Glutamatergic neuron (in vitro differentiated cells): ENCODE measurements around the gene TMEM184C. TPM values are rescaled to one million over a fixed set of nuclear protein-coding genes. Genes with fewer than 3 reads are reported as not detected.

Experiments used
- DNase-seq: peaks from one replicate; pipeline ENCODE4 v3.0.0; 2022
- H3K27ac Mint-ChIP-seq: one replicate; pipeline ENCODE4 v1.8.0; 2020; ENCODE audit warnings: mild to moderate bottlenecking, mixed read lengths, inconsistent platforms; ENCODE audit not compliant: unreplicated experiment
- H3K27me3 Mint-ChIP-seq: one replicate; pipeline ENCODE4 v1.8.0; 2020; ENCODE audit warnings: mild to moderate bottlenecking, moderate library complexity, mixed read lengths, inconsistent platforms; ENCODE audit not compliant: unreplicated experiment
- H3K36me3 Mint-ChIP-seq: one replicate; pipeline ENCODE4 v1.8.0; 2020; ENCODE audit warnings: mild to moderate bottlenecking, mixed read lengths, inconsistent platforms; ENCODE audit not compliant: unreplicated experiment
- H3K4me1 Mint-ChIP-seq: one replicate; pipeline ENCODE4 v1.8.0; 2020; ENCODE audit warnings: mild to moderate bottlenecking, low read depth, mixed read lengths, inconsistent platforms; ENCODE audit not compliant: unreplicated experiment
- H3K4me3 Mint-ChIP-seq: one replicate; pipeline ENCODE4 v1.8.0; 2020; ENCODE audit warnings: mild to moderate bottlenecking, mixed read lengths, inconsistent platforms; ENCODE audit not compliant: unreplicated experiment
- H3K9me3 Mint-ChIP-seq: one replicate; pipeline ENCODE4 v1.8.0; 2020; ENCODE audit warnings: mild to moderate bottlenecking, moderate library complexity, mixed read lengths, inconsistent platforms; ENCODE audit not compliant: unreplicated experiment
- CTCF ChIP-seq: fragments of 200-600 bp; sonication (generic); IDR thresholded peaks from one replicate; pipeline ENCODE4 v1.5.0; 2021; ENCODE audit not compliant: partially characterized antibody, unreplicated experiment
- total RNA-seq: library from RNA; stranded (reverse); fragmentation: NEBNext Ultra II Directional; extraction: Animal tissue kit (Norgen Biotek cat#: 25700); gene quantifications from one replicate; pipeline ENCODE4 v1.2.1, GENCODE V29; 2021; ENCODE audit not compliant: unreplicated experiment

The TMEM184C gene
- total RNA-seq, 1 donor from 2014 or later = 31.6 TPM

GRCh38 chr4:147689067-147689466 is 71.9 kb downstream of the TMEM184C start:
- Mint-ChIP-seq H3K4me1 (no peaks in the 10 kb centered on the region), H3K27ac (no peak overlapping the region), H3K9me3 (peaks cover 2% of the 10 kb centered on the region), H3K27me3 (no peaks in the 10 kb centered on the region), H3K4me3 (no peak overlapping the region), H3K36me3 (no peaks in the 10 kb centered on the region)
- no peak for TF ChIP-seq CTCF
- no peak for DNase-seq

GRCh38 chr4:147691820-147692219 is 74.6 kb downstream of the TMEM184C start:
- TF ChIP-seq CTCF = no peak
- Mint-ChIP-seq H3K27me3 (no peaks in the 10 kb centered on the region), H3K36me3 (no peaks in the 10 kb centered on the region), H3K9me3 (peaks cover 2% of the 10 kb centered on the region), H3K27ac (no peak overlapping the region), H3K4me3 (no peak overlapping the region), H3K4me1 (no peaks in the 10 kb centered on the region)
- no peak for DNase-seq

- Mint-ChIP-seq H3K27ac (no peak overlapping the region), H3K9me3 (no peaks in the 10 kb centered on the region)
Measured at GRCh38 chr4:147693218-147693617, 76.0 kb downstream of the TMEM184C start.

GRCh38 chr4:147696866-147697265 is 79.7 kb downstream of the TMEM184C start:
- Mint-ChIP-seq H3K27me3 (no peaks in the 10 kb centered on the region), H3K9me3 (no peaks in the 10 kb centered on the region), H3K36me3 (no peaks in the 10 kb centered on the region), H3K4me1 (no peaks in the 10 kb centered on the region), H3K4me3 (no peak overlapping the region), H3K27ac (no peak overlapping the region)
- no peak for TF ChIP-seq CTCF
- no peak for DNase-seq

More at GRCh38 chr4:147693218-147693617, 76.0 kb downstream of the TMEM184C start:
- no peak overlapping the region for H3K4me3 Mint-ChIP-seq
- TF ChIP-seq CTCF = no peak
- DNase-seq = no peak
- no peaks in the 10 kb centered on the region for H3K27me3 Mint-ChIP-seq
- H3K36me3 Mint-ChIP-seq = no peaks in the 10 kb centered on the region
- no peaks in the 10 kb centered on the region for H3K4me1 Mint-ChIP-seq

- TF ChIP-seq CTCF = no peak
- Mint-ChIP-seq H3K36me3 (no peaks in the 10 kb centered on the region), H3K9me3 (no peaks in the 10 kb centered on the region), H3K4me1 (no peaks in the 10 kb centered on the region), H3K4me3 (no peak overlapping the region), H3K27me3 (peaks cover 1% of the 10 kb centered on the region), H3K27ac (no peak overlapping the region)
- no peak for DNase-seq
Measured at GRCh38 chr4:147704846-147705245, 87.6 kb downstream of the TMEM184C start.
